Measurements from ENCODE around the gene OTOA. TPM values are rescaled to one million over a fixed set of nuclear protein-coding genes. Genes with fewer than 3 reads are reported as not detected.
"Not testable (repeated sequence)": the region's sequence is repeated elsewhere in the genome, so short reads cannot be mapped to it uniquely, and the experiment has no call there.

OTOA gene
- total RNA-seq, 1 donor from 2014 or later = not detected

DNA sequence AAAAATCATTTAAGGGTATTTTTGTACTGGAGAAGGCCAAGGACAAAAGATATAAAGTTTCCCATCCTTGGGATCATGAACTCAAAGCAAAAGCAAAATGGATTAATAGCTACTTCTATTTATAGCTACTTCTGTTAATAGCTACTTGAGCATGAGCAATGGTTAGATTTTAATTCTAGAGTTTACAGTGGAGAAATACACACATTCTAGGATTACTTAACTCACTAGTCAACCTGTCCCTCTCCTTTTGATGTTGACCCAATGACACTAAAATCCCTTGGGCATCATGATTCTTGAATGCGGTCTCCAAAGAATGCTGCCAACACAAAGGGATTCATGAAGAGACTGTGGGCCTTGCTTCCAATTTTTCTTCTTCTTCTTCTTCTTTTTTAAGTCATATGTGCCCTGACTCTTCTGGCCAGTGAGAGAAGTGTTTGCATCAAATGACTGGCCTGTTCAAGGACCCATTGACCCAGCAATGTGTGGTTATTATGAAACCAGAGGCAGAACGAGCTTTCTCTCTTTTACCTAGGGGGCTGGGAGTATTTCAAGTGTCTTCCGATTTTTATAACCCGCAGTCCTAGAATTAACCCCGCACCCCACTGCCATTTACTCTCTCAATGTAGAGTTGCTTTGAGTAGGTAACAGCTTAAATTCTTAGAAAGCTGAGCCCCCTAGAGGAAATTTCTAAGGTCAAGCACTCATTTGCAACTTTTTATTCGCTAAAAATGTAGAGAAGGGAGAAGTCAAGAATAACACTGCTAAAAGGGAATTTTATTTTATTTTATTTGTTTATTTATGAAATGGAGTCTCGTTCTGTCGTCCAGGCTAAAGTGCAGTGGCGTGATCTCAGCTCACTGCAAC, 34.6 kb downstream of the OTOA start:
- no peaks in the 10 kb centered on the region for H3K27me3 Mint-ChIP-seq (ENCODE audit: low read depth)
- H3K4me3 Mint-ChIP-seq (ENCODE audit: low read depth) = no peak overlapping the region
- no peaks in the 10 kb centered on the region for H3K9me3 Mint-ChIP-seq
- no peaks in the 10 kb centered on the region for H3K36me3 Mint-ChIP-seq (ENCODE audit: low read depth)
- DNase-seq (ENCODE audit: low spot score) = no peak
- intact Hi-C loops (cut with micrococcal nuclease) = no loop called here
- H3K4me1 Mint-ChIP-seq (ENCODE audit: low read depth) = peaks cover 2% of the 10 kb centered on the region
- no peak overlapping the region for H3K27ac Mint-ChIP-seq

- Mint-ChIP-seq H3K4me3 (ENCODE audit: low read depth) (no peak overlapping the region), H3K9me3 (no peaks in the 10 kb centered on the region), H3K27ac (no peak overlapping the region), H3K4me1 (ENCODE audit: low read depth) (peaks cover 7% of the 10 kb centered on the region), H3K36me3 (ENCODE audit: low read depth) (no peaks in the 10 kb centered on the region), H3K27me3 (ENCODE audit: low read depth) (peaks cover 2% of the 10 kb centered on the region)
- intact Hi-C loops (cut with micrococcal nuclease) = no loop called here
- no peak for DNase-seq (ENCODE audit: low spot score)
These were observed 37.5 kb downstream of the OTOA start for GRCh38 chr16:21701271-21701670.

DNA sequence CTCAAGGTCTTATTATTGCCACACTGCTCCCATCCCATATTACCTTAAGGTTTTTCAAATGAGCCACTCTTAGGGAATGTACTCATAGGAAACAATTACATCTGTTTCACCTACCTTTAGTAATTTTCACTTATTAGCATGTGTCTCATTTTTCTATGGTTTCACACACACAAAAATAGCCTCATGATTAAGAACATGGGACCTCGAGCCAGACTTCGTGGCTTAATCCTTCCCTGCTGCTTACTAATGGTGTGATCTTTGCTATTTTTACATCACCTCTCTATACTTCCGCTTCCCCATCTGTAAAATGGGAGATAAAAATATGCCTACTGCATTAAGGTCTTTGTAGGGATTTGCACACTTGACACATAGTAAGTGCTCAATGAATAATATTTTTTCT, 38.5 kb downstream of the OTOA start:
- no peak overlapping the region for H3K27ac Mint-ChIP-seq
- H3K4me1 Mint-ChIP-seq (ENCODE audit: low read depth) = peaks cover 7% of the 10 kb centered on the region
- no peaks in the 10 kb centered on the region for H3K9me3 Mint-ChIP-seq
- intact Hi-C loops (cut with micrococcal nuclease) = no loop called here
- H3K36me3 Mint-ChIP-seq (ENCODE audit: low read depth) = no peaks in the 10 kb centered on the region
- DNase-seq (ENCODE audit: low spot score) = no peak
- no peak overlapping the region for H3K4me3 Mint-ChIP-seq (ENCODE audit: low read depth)
- peaks cover 2% of the 10 kb centered on the region for H3K27me3 Mint-ChIP-seq (ENCODE audit: low read depth)

DNA sequence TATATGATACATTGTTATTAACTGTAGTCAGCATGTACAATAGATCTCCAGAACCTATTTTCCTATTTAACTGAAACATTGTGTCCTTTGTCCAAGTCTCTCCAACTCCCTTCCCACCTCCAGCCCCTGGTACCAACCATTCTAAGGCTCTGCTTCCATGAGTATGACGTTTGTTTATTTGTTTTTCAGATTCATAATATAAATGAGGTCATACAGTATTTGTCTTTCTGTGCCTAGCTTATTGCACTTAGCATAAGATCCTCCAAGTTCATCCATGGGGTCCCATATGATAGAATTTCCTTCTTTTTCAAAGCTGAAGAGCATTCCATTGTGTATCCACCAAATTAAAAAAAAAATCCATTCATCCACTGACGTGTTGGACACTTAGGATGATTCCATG, 39.4 kb downstream of the OTOA start:
- no peaks in the 10 kb centered on the region for H3K36me3 Mint-ChIP-seq (ENCODE audit: low read depth)
- H3K27me3 Mint-ChIP-seq (ENCODE audit: low read depth) = peaks cover 2% of the 10 kb centered on the region
- no peak overlapping the region for H3K4me3 Mint-ChIP-seq (ENCODE audit: low read depth)
- peaks cover 7% of the 10 kb centered on the region for H3K4me1 Mint-ChIP-seq (ENCODE audit: low read depth)
- no peaks in the 10 kb centered on the region for H3K9me3 Mint-ChIP-seq
- no peak overlapping the region for H3K27ac Mint-ChIP-seq
- DNase-seq (ENCODE audit: low spot score) = no peak
- intact Hi-C loops (cut with micrococcal nuclease) = no loop called here

DNA sequence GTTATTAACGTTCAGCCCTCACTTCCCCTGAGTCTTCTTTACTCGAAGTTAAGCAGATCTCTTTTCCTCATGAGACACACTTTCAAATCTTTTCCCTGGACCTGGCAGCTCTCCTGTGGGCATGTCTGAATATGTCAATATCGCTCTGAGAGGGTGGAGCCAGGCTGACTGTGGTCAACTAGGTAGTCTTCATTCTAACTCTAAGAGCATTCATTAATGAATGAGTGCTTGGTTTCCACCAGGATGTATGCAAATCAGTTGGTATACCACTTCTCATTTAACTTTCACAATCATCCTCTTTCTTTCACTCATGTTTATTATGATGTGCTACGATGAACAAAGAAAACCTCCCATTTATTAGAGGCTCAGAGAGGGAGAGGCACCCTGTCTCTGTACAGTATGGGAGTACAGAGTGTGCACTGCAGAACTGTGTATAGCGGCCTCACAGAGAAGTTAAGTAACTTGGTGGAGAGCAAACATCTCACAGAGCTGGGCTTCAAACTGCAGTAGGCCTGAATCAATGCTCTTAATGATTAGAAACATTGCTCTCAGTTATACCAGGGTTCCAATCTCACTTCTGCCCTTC, 39.9 kb downstream of the OTOA start:
- H3K4me3 Mint-ChIP-seq (ENCODE audit: low read depth) = no peak overlapping the region
- H3K4me1 Mint-ChIP-seq (ENCODE audit: low read depth) = peaks cover 9% of the 10 kb centered on the region
- no peaks in the 10 kb centered on the region for H3K36me3 Mint-ChIP-seq (ENCODE audit: low read depth)
- no peak overlapping the region for H3K27ac Mint-ChIP-seq
- no peaks in the 10 kb centered on the region for H3K9me3 Mint-ChIP-seq
- no peak for DNase-seq (ENCODE audit: low spot score)
- intact Hi-C loops (cut with micrococcal nuclease) = no loop called here
- peaks cover 2% of the 10 kb centered on the region for H3K27me3 Mint-ChIP-seq (ENCODE audit: low read depth)

- intact Hi-C loops (cut with micrococcal nuclease) = no loop called here
- DNase-seq (ENCODE audit: low spot score) = no peak
- Mint-ChIP-seq H3K27me3 (ENCODE audit: low read depth) (peaks cover 2% of the 10 kb centered on the region), H3K36me3 (ENCODE audit: low read depth) (no peaks in the 10 kb centered on the region), H3K9me3 (no peaks in the 10 kb centered on the region), H3K4me1 (ENCODE audit: low read depth) (peaks cover 9% of the 10 kb centered on the region), H3K27ac (no peak overlapping the region), H3K4me3 (ENCODE audit: low read depth) (no peak overlapping the region)
These were observed 40.5 kb downstream of the OTOA start for GRCh38 chr16:21704266-21704665.

DNA sequence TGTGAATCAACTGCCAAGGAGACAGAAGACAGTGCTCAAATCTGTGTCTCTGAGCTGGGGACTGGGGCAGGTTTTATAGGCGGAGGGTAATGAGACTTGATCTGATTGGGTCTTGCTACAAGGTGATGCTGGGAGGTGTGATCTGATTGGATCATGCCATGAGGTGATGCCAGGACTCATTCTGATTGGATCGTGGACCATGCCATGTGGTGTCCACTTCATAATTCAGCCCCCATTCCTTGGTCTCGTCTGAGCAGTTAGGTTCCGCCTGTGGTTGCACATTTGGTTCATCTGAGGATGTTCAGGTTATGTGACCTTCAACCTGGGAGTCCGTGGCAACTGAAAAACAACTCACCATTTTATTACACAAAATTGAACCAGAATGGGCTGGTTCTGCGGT, 41.0 kb downstream of the OTOA start:
- no peak overlapping the region for H3K4me3 Mint-ChIP-seq (ENCODE audit: low read depth)

DNA sequence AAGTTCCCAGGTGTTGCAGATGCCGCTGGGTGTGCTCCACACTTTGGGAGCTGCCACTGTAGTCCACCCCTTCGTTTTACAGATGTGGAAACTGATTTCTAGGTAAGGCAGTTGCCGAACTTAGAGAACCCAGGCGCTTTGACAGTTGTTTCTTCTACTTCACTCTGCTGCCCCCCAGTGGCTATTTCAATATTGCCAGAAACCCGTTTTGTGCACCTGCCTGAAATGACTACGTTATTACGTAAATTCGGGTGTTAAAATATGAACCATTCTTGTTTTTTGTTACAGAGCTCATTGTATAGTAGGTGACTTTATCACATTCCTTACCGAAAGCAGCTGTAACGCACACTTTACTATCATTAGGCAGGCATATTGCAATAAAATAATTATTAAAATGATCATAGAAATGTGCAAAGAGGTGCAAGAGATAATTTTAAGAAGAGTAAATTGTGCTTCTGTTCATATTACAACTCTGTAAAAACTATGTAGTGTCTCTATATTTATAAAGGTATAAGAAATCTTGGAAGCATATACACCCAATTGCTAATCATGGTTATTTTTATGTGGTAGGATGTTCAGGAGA, 44.9 kb downstream of the OTOA start:
- Mint-ChIP-seq H3K27me3 (ENCODE audit: low read depth) (peaks cover 2% of the 10 kb centered on the region), H3K4me3 (ENCODE audit: low read depth) (no peak overlapping the region), H3K4me1 (ENCODE audit: low read depth) (peaks cover 5% of the 10 kb centered on the region), H3K36me3 (ENCODE audit: low read depth) (no peaks in the 10 kb centered on the region), H3K9me3 (no peaks in the 10 kb centered on the region), H3K27ac (no peak overlapping the region)
- DNase-seq (ENCODE audit: low spot score) = peak; percentile 71
- intact Hi-C loops (cut with micrococcal nuclease) = loop anchor here (1.0 to 2.0 kb wide), 2 partner anchors 51 to 124 kb away; no protein-coding TSS in a partner anchor

More for the DNA sequence above, 41.0 kb downstream of the OTOA start:
- intact Hi-C loops (cut with micrococcal nuclease) = no loop called here
- Mint-ChIP-seq H3K27me3 (ENCODE audit: low read depth) (peaks cover 2% of the 10 kb centered on the region), H3K4me1 (ENCODE audit: low read depth) (peaks cover 9% of the 10 kb centered on the region), H3K36me3 (ENCODE audit: low read depth) (no peaks in the 10 kb centered on the region), H3K27ac (no peak overlapping the region), H3K9me3 (no peaks in the 10 kb centered on the region)
- no peak for DNase-seq (ENCODE audit: low spot score)

GRCh38 chr16:21710938-21711337, 47.2 kb downstream of the OTOA start:
- Mint-ChIP-seq H3K9me3 (no peaks in the 10 kb centered on the region), H3K4me3 (ENCODE audit: low read depth) (no peak overlapping the region), H3K27me3 (ENCODE audit: low read depth) (no peaks in the 10 kb centered on the region), H3K27ac (no peak overlapping the region), H3K36me3 (ENCODE audit: low read depth) (no peaks in the 10 kb centered on the region), H3K4me1 (ENCODE audit: low read depth) (peaks cover 4% of the 10 kb centered on the region)
- intact Hi-C loops (cut with micrococcal nuclease) = no loop called here
- no peak for DNase-seq (ENCODE audit: low spot score)

GRCh38 chr16:21713549-21714368, 50.0 kb downstream of the OTOA start:
- Mint-ChIP-seq H3K4me1 (ENCODE audit: low read depth) (peaks cover 2% of the 10 kb centered on the region), H3K27me3 (ENCODE audit: low read depth) (no peaks in the 10 kb centered on the region), H3K36me3 (ENCODE audit: low read depth) (no peaks in the 10 kb centered on the region), H3K27ac (no peak overlapping the region), H3K4me3 (ENCODE audit: low read depth) (no peak overlapping the region), H3K9me3 (no peaks in the 10 kb centered on the region)
- no peak for DNase-seq (ENCODE audit: low spot score)
- intact Hi-C loops (cut with micrococcal nuclease) = no loop called here

DNA sequence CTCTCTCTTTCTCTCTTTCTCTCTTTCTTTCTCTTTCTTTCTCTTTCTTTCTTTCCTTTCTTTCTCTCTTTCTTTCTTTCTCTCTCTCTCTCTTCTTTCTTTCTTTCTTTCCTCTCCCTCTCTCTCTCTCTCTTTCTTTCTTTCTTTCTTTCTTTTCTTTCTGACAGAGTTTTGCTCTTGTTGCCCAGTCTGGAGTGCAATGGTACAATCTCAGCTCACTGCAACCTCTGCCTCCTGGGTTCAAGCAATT, 50.5 kb downstream of the OTOA start:
- H3K9me3 Mint-ChIP-seq; H3K36me3 Mint-ChIP-seq (ENCODE audit: low read depth); H3K4me3 Mint-ChIP-seq (ENCODE audit: low read depth); DNase-seq (ENCODE audit: low spot score); H3K4me1 Mint-ChIP-seq (ENCODE audit: low read depth); H3K27me3 Mint-ChIP-seq (ENCODE audit: low read depth); intact Hi-C loops (cut with micrococcal nuclease); H3K27ac Mint-ChIP-seq: not testable (repeated sequence)

DNA sequence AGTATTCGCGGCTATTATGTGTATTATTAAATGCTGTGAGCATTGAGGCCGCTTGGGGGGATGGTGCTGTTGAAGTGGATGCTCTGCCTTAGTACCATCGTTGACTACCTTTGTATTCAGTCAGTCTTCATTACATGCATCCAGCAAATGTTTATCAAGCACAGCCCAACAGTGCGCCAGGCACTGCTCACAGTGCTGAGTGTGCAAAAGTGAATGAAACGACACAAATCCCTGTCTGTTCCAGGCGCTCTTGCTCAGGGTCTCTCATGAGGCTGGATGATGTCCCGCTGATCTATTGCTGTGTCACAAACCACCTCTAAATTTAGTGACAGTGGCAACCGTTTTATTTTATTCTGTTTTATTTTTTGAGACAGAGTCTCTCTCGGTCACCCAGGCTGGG, 53.8 kb downstream of the OTOA start:
- Mint-ChIP-seq H3K4me1 (ENCODE audit: low read depth) (peaks cover 2% of the 10 kb centered on the region), H3K27ac (no peak overlapping the region), H3K4me3 (ENCODE audit: low read depth) (no peak overlapping the region), H3K36me3 (ENCODE audit: low read depth) (no peaks in the 10 kb centered on the region), H3K27me3 (ENCODE audit: low read depth) (no peaks in the 10 kb centered on the region), H3K9me3 (no peaks in the 10 kb centered on the region)
- DNase-seq (ENCODE audit: low spot score) = no peak
- intact Hi-C loops (cut with micrococcal nuclease) = no loop called here

GRCh38 chr16:21719283-21719682, 55.5 kb downstream of the OTOA start:
- Mint-ChIP-seq H3K36me3 (ENCODE audit: low read depth) (no peaks in the 10 kb centered on the region), H3K9me3 (peaks cover 6% of the 10 kb centered on the region), H3K27me3 (ENCODE audit: low read depth) (peaks cover 2% of the 10 kb centered on the region), H3K27ac (no peak overlapping the region), H3K4me3 (ENCODE audit: low read depth) (no peak overlapping the region), H3K4me1 (ENCODE audit: low read depth) (peaks cover 4% of the 10 kb centered on the region)
- DNase-seq (ENCODE audit: low spot score) = no peak
- intact Hi-C loops (cut with micrococcal nuclease) = no loop called here

Data from activated T-helper 2 cell treated with anti-CD3 and anti-CD28 coated beads, Interferon-gamma antibody, Interleukin-2, Interleukin-4, amounts not matched to agents 10 μg/mL and 5 μg/mL and 100 μg/mL, durations not matched to agents 14 hours and 24 hours and 36 hours (primary cell).